ENCODE measurements around the gene DMBX1. TPM values are rescaled to one million over a fixed set of nuclear protein-coding genes. Genes with fewer than 3 reads are reported as not detected.

Gene DMBX1
- total and polyA plus RNA-seq, 2 of the 4 experiments (the other 2 are of a cell fraction) = not detected

DNA sequence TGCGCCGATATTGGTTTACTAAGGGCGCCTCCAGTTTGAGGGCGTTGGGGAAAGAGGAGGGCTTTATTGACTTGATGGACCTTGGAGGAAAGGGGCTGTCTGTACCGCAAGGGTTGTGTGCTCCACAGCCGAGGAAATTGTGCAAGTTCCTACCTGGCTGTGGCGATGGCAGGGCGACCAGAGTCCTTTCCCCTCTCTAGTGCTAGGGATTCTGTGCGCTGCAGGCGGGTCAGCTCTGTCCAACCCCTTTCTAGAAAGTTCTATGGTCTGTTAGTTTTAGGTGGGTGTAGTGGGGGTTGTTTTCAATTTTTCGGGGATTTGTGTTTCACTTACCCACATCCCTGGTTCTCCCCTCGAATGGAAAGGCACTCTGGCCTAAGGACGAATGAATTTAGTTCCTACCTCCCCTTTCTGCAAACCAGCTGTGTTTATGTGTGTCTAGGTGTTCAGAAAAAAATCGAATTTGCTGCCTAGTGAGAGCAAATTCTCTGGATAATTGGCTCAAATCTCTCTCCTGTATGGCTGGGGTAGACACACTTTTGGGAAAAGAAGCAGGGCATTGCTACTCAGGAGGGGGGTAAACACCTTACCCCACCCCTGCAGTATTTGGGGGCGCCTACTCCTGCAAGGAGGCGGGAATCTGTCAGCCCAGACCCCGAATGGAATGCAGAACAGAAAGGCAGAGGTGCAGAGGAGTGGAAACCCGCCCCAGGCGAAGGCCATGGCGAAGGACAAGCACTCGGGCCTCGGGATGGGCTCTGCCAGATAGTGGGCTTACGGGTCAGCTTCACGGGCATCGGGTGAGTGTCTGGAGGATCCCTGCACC lies 2.0 kb downstream of the DMBX1 start:
- no peak for ATAC-seq (ENCODE audit: low read depth)

More for the DNA sequence above, 2.0 kb downstream of the DMBX1 start:
- TF ChIP-seq FOS (IDR thresholded peaks at IDR 0.05; ENCODE audit: low read depth, low read length) = no peak
- no peak for TF ChIP-seq POLR2A (IDR thresholded peaks at IDR 0.05; ENCODE audit: low read depth, low read length)
- TF ChIP-seq SMC3 (IDR thresholded peaks at IDR 0.05; ENCODE audit: low read depth, low read length) = no peak
- no peak for TF ChIP-seq USF2 (IDR thresholded peaks at IDR 0.05; ENCODE audit: low read depth, low read length)
- TF ChIP-seq ELK1 (IDR thresholded peaks at IDR 0.05; ENCODE audit: borderline replicate concordance, low read depth, low read length) = no peak
- no peak for TF ChIP-seq BHLHE40 (IDR thresholded peaks at IDR 0.05; ENCODE audit: low read depth, low read length)
- no peak for TF ChIP-seq MAFK (IDR thresholded peaks at IDR 0.05; ENCODE audit: low read depth, low read length)
- TF ChIP-seq CEBPB (IDR thresholded peaks at IDR 0.05; ENCODE audit: low read depth, low read length) = no peak
- no peak overlapping the region for H3K18ac ChIP-seq (ENCODE audit: low read depth, low read length)
- H2BK20ac ChIP-seq (ENCODE audit: low read depth, low read length) = no peak overlapping the region
- peaks cover 2% of the 10 kb centered on the region; the same call in 1 of the 2 replicates for H3K9me3 ChIP-seq (ENCODE audit: control insufficient read depth, insufficient read depth, low read length)
- no peaks in the 10 kb centered on the region for H3K79me1 ChIP-seq (ENCODE audit: low read depth in 1 of 2, low read length in 2 of 2)
- no peak overlapping the region for H2AK9ac ChIP-seq (replicated peaks; ENCODE audit: low read depth, low read length, poor library complexity)
- intact Hi-C loops (cut with micrococcal nuclease) (no loop called here), in situ Hi-C loops (cut with MboI; ENCODE audit: low sequenced_read_pairs) (no loop called here), dilution Hi-C loops (cut with HindIII; ENCODE audit: low sequenced_read_pairs, unreplicated experiment) (no loop called here)
- peaks cover 13% of the 10 kb centered on the region; the same call in 1 of the 2 replicates for H4K20me1 ChIP-seq (ENCODE audit: insufficient read depth, low read length)
- no peak overlapping the region for H3K9ac ChIP-seq (ENCODE audit: low read depth, low read length)
- H2AK5ac ChIP-seq (ENCODE audit: low read depth, low read length) = no peak overlapping the region
- 4% methylated on average over 7 of the region's 25 CpGs; no CpG with 5 or more reads in 1 of the 2 experiments for WGBS, 2 experiments (ENCODE audit: extremely low coverage in 2 of 2, insufficient read length in 1 of 2)
- H2BK120ac ChIP-seq (ENCODE audit: low read depth, low read length) = no peak overlapping the region
- no peak overlapping the region for H3K56ac ChIP-seq (ENCODE audit: extremely low read depth, insufficient read depth, low read length)
- no peak overlapping the region for H2BK5ac ChIP-seq (ENCODE audit: low read depth, low read length, poor library complexity, severe bottlenecking)
- no peak overlapping the region for H3K14ac ChIP-seq (replicated peaks; ENCODE audit: low read depth, low read length)
- no peak overlapping the region for H3K4ac ChIP-seq (ENCODE audit: low read depth, low read length)
- no peaks in the 10 kb centered on the region for H3K36me3 ChIP-seq (ENCODE audit: control insufficient read depth, insufficient read depth, low read length)
- H4K91ac ChIP-seq (ENCODE audit: insufficient read depth, low read depth, low read length) = no peak overlapping the region
- H2BK15ac ChIP-seq (ENCODE audit: low read depth, low read length) = no peak overlapping the region
- BruUV-seq (replicated peaks) = no TSS peak
- no peak overlapping the region for H3K23ac ChIP-seq (ENCODE audit: low read depth, low read length)
- H2AFZ ChIP-seq (replicated peaks; ENCODE audit: low read length, poor library complexity) = no peak overlapping the region
- H3K9me1 ChIP-seq (ENCODE audit: insufficient read depth, low read length) = no peaks in the 10 kb centered on the region
- no peak for DNase-seq
- H3K27me3 ChIP-seq (ENCODE audit: control insufficient read depth, insufficient read depth, low read length) = peaks cover 96% of the 10 kb centered on the region
- ChIA-PET POLR2A (ENCODE audit: unreplicated experiment) (no interaction called here), CTCF (interaction anchor here (0.9 to 1.6 kb wide), 3 partner anchors 11 to 45 kb away, joined by 3 to 4 read pairs (median 4); no protein-coding TSS in a partner anchor)
- H4K8ac ChIP-seq (ENCODE audit: low read depth in 2 of 2, low read length in 2 of 2) = no peak overlapping the region
- H3K27ac ChIP-seq (ENCODE audit: insufficient read depth, low read length) = no peak overlapping the region
- no peak overlapping the region for H3K4me3 ChIP-seq (ENCODE audit: insufficient read depth, low read depth, low read length)
- H3K4me2 ChIP-seq (ENCODE audit: low read depth, low read length) = no peak overlapping the region
- no peaks in the 10 kb centered on the region for H3K4me1 ChIP-seq (ENCODE audit: control insufficient read depth, insufficient read depth, low read length)
- no peak overlapping the region for H4K5ac ChIP-seq (ENCODE audit: low read depth, low read length)
